ENCODE measurements around the gene FAM13A.

FAM13A gene

GRCh38 chr4:88821522-88821921 is 235.5 kb downstream of the FAM13A start:
- no peak for DNase-seq (ENCODE audit: low read depth)
- TF ChIP-seq MYC (IDR thresholded peaks at IDR 0.05; ENCODE audit: low read depth, low read length) (no peak), POLR2A (IDR thresholded peaks at IDR 0.05; ENCODE audit: extremely low read depth, insufficient read length) (no peak), CTCF (IDR thresholded peaks at IDR 0.05; ENCODE audit: low read depth, low read length) (no peak)
- no peak overlapping the region for H3K4me3 ChIP-seq (ENCODE audit: low read depth, low read length)

GRCh38 chr4:88820698-88821415 is 236.1 kb downstream of the FAM13A start:
- DNase-seq (ENCODE audit: low read depth), result no peak
- TF ChIP-seq CTCF (IDR thresholded peaks at IDR 0.05; ENCODE audit: low read depth, low read length) (no peak), MYC (IDR thresholded peaks at IDR 0.05; ENCODE audit: low read depth, low read length) (no peak), POLR2A (IDR thresholded peaks at IDR 0.05; ENCODE audit: extremely low read depth, insufficient read length) (no peak), MAX (IDR thresholded peaks at IDR 0.05; ENCODE audit: low read depth, low read length) (no peak)
- no peak overlapping the region for H3K4me3 ChIP-seq (ENCODE audit: low read depth, low read length)

GRCh38 chr4:88819818-88820697 is 236.9 kb downstream of the FAM13A start:
- no peak for DNase-seq (ENCODE audit: low read depth)
- H3K4me3 ChIP-seq (ENCODE audit: low read depth, low read length), result no peak overlapping the region
- TF ChIP-seq MYC (IDR thresholded peaks at IDR 0.05; ENCODE audit: low read depth, low read length), result no peak

GRCh38 chr4:88818631-88819470 is 238.1 kb downstream of the FAM13A start:
- no peak overlapping the region for H3K4me3 ChIP-seq (ENCODE audit: low read depth, low read length)
- TF ChIP-seq CTCF (IDR thresholded peaks at IDR 0.05; ENCODE audit: low read depth, low read length), result peak; percentile 33
- no peak for TF ChIP-seq POLR2A (IDR thresholded peaks at IDR 0.05; ENCODE audit: extremely low read depth, insufficient read length)
- peak; percentile 52 for DNase-seq (ENCODE audit: low read depth)

- DNase-seq (ENCODE audit: low read depth), result no peak
- no peak overlapping the region for H3K4me3 ChIP-seq (ENCODE audit: low read depth, low read length)
- TF ChIP-seq MYC (IDR thresholded peaks at IDR 0.05; ENCODE audit: low read depth, low read length), result no peak
- no peak for TF ChIP-seq MAX (IDR thresholded peaks at IDR 0.05; ENCODE audit: low read depth, low read length)
- TF ChIP-seq POLR2A (IDR thresholded peaks at IDR 0.05; ENCODE audit: extremely low read depth, insufficient read length), result no peak
- TF ChIP-seq CTCF (IDR thresholded peaks at IDR 0.05; ENCODE audit: low read depth, low read length), result no peak
These were observed 239.2 kb downstream of the FAM13A start for GRCh38 chr4:88817740-88818139.

- no peak for DNase-seq (ENCODE audit: low read depth)
These were observed 240.6 kb downstream of the FAM13A start for GRCh38 chr4:88816360-88816759.

More at GRCh38 chr4:88816360-88816759, 240.6 kb downstream of the FAM13A start:
- TF ChIP-seq MAX (IDR thresholded peaks at IDR 0.05; ENCODE audit: low read depth, low read length) (no peak), POLR2A (IDR thresholded peaks at IDR 0.05; ENCODE audit: extremely low read depth, insufficient read length) (no peak), CTCF (IDR thresholded peaks at IDR 0.05; ENCODE audit: low read depth, low read length) (no peak), MYC (IDR thresholded peaks at IDR 0.05; ENCODE audit: low read depth, low read length) (no peak)
- no peak overlapping the region for H3K4me3 ChIP-seq (ENCODE audit: low read depth, low read length)
